ENCODE data around the gene EML2. TPM values are rescaled to one million over a fixed set of nuclear protein-coding genes. Genes with fewer than 3 reads are reported as not detected.
"Not testable (repeated sequence)": the region's sequence is repeated elsewhere in the genome, so short reads cannot be mapped to it uniquely, and the experiment has no call there.

Gene EML2
- total and polyA plus RNA-seq, 7 experiments from 2014 or later, result 11.3 to 128 (median 58.0) TPM

- H3K27me3 Mint-ChIP-seq; CTCF ChIA-PET; H3K27ac Mint-ChIP-seq; H3K9me3 ChIP-seq (ENCODE audit: control insufficient read depth in 2 of 3, low read length in 3 of 3); H3K27ac ChIP-seq (ENCODE audit: low read depth, low read length); DNase-seq; H3K9me3 Mint-ChIP-seq; H3K4me3 Mint-ChIP-seq; H3K4me3 ChIP-seq (ENCODE audit: low read length); intact Hi-C loops (cut with micrococcal nuclease); POLR2A ChIA-PET; H3K4me1 ChIP-seq (ENCODE audit: control insufficient read depth in 2 of 2, insufficient read depth in 2 of 2, low read length in 2 of 2); ATAC-seq; H3K27me3 ChIP-seq (ENCODE audit: control insufficient read depth in 2 of 2, insufficient read depth in 2 of 2, low read length in 2 of 2): not testable (repeated sequence)
- Mint-ChIP-seq H3K36me3 (peaks cover 7 to 34% (median 8%) of the 10 kb centered on the region in 5 donors), H3K4me1 (peaks cover 0 to 14% (median 0%) of the 10 kb centered on the region in 7 donors)
- H3K36me3 ChIP-seq (ENCODE audit: control insufficient read depth in 2 of 3, insufficient read depth in 3 of 3, low read length in 3 of 3), result peaks cover 0 to 60% (median 0%) of the 10 kb centered on the region in 3 experiments
Observed at GRCh38 chr19:45628219-45628618, 11.0 kb downstream of the EML2 start.

GRCh38 chr19:45623984-45624383 lies 15.2 kb downstream of the EML2 start:
- intact Hi-C loops (cut with micrococcal nuclease), result no loop called here
- Histone ChIP-seq H3K27me3 (ENCODE audit: control insufficient read depth in 2 of 2, insufficient read depth in 2 of 2, low read length in 2 of 2) (no peaks in the 10 kb centered on the region), H3K27ac (ENCODE audit: low read depth, low read length) (no peak overlapping the region), H3K4me3 (ENCODE audit: low read length) (no peak overlapping the region), H3K4me1 (ENCODE audit: control insufficient read depth in 2 of 2, insufficient read depth in 2 of 2, low read length in 2 of 2) (no peaks in the 10 kb centered on the region), H3K36me3 (ENCODE audit: control insufficient read depth in 2 of 3, insufficient read depth in 3 of 3, low read length in 3 of 3) (peaks cover 0 to 78% (median 0%) of the 10 kb centered on the region in 3 experiments), H3K9me3 (ENCODE audit: control insufficient read depth in 2 of 3, low read length in 3 of 3) (no peaks in the 10 kb centered on the region)
- ChIA-PET CTCF (no interaction called here), POLR2A (no interaction called here)
- no peaks in the 10 kb centered on the region for H3K9me3 Mint-ChIP-seq
- H3K4me1 Mint-ChIP-seq, result peaks cover 0 to 4% (median 0%) of the 10 kb centered on the region in 7 donors
- H3K36me3 Mint-ChIP-seq, result peaks cover 13 to 38% (median 15%) of the 10 kb centered on the region in 5 donors
- no peak overlapping the region for H3K4me3 Mint-ChIP-seq
- no peaks in the 10 kb centered on the region for H3K27me3 Mint-ChIP-seq
- DNase-seq (no peak), ATAC-seq (no peak)
- H3K27ac Mint-ChIP-seq, result no peak overlapping the region

- Histone ChIP-seq H3K27ac (ENCODE audit: low read depth, low read length) (no peak overlapping the region), H3K27me3 (ENCODE audit: control insufficient read depth in 2 of 2, insufficient read depth in 2 of 2, low read length in 2 of 2) (no peaks in the 10 kb centered on the region), H3K4me1 (ENCODE audit: control insufficient read depth in 2 of 2, insufficient read depth in 2 of 2, low read length in 2 of 2) (no peaks in the 10 kb centered on the region), H3K36me3 (ENCODE audit: control insufficient read depth in 2 of 3, insufficient read depth in 3 of 3, low read length in 3 of 3) (peaks cover 0 to 76% (median 0%) of the 10 kb centered on the region in 3 experiments), H3K9me3 (ENCODE audit: control insufficient read depth in 2 of 3, low read length in 3 of 3) (no peaks in the 10 kb centered on the region), H3K4me3 (ENCODE audit: low read length) (no peak overlapping the region)
- H3K4me1 Mint-ChIP-seq, result peaks cover 0 to 4% (median 0%) of the 10 kb centered on the region in 7 donors
- no peak overlapping the region for H3K27ac Mint-ChIP-seq
- no peak for DNase-seq
- H3K27me3 Mint-ChIP-seq, result no peaks in the 10 kb centered on the region
- intact Hi-C loops (cut with micrococcal nuclease), result no loop called here
- no peaks in the 10 kb centered on the region for H3K9me3 Mint-ChIP-seq
- peaks cover 13 to 33% (median 15%) of the 10 kb centered on the region in 5 donors for H3K36me3 Mint-ChIP-seq
- no peak for ATAC-seq
- H3K4me3 Mint-ChIP-seq, result no peak overlapping the region
- POLR2A ChIA-PET, result no interaction called here
- CTCF ChIA-PET, result no interaction called here
Observed at GRCh38 chr19:45621976-45622503, 17.2 kb downstream of the EML2 start.

GRCh38 chr19:45621389-45621788 lies 17.8 kb downstream of the EML2 start:
- peaks cover 0 to 4% (median 0%) of the 10 kb centered on the region in 7 donors for H3K4me1 Mint-ChIP-seq
- CTCF ChIA-PET, result no interaction called here
- H3K9me3 ChIP-seq (ENCODE audit: control insufficient read depth in 2 of 3, low read length in 3 of 3), result no peaks in the 10 kb centered on the region
- H3K4me1 ChIP-seq (ENCODE audit: control insufficient read depth in 2 of 2, insufficient read depth in 2 of 2, low read length in 2 of 2), result no peaks in the 10 kb centered on the region
- POLR2A ChIA-PET, result no interaction called here
- no peak overlapping the region for H3K4me3 ChIP-seq (ENCODE audit: low read length)
- H3K27ac ChIP-seq (ENCODE audit: low read depth, low read length), result no peak overlapping the region
- DNase-seq (no peak), ATAC-seq (no peak)
- H3K27me3 ChIP-seq (ENCODE audit: control insufficient read depth in 2 of 2, insufficient read depth in 2 of 2, low read length in 2 of 2), result no peaks in the 10 kb centered on the region
- peaks cover 0 to 78% (median 0%) of the 10 kb centered on the region in 3 experiments for H3K36me3 ChIP-seq (ENCODE audit: control insufficient read depth in 2 of 3, insufficient read depth in 3 of 3, low read length in 3 of 3)
- no peaks in the 10 kb centered on the region for H3K27me3 Mint-ChIP-seq
- H3K4me3 Mint-ChIP-seq, result no peak overlapping the region
- no peaks in the 10 kb centered on the region for H3K9me3 Mint-ChIP-seq
- intact Hi-C loops (cut with micrococcal nuclease), result no loop called here
- H3K36me3 Mint-ChIP-seq, result peaks cover 13 to 38% (median 15%) of the 10 kb centered on the region in 5 donors
- H3K27ac Mint-ChIP-seq, result no peak overlapping the region

DNA sequence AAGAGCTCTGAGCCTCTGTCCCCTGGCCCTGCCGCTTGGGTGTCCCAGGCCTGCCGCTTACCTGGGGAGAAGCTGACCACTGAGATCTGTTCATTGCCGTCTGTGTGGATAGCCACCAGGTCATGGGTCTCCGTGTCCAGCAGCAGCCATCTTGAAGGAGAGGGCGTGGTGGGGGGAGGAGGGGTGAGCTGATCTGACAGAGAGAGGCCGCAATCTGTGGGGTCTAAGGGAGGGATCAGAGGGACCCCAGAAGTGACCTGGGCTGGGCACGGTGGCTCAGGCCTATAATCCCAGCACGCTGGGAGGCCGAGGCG lies 22.5 kb downstream of the EML2 start:
- no peaks in the 10 kb centered on the region for H3K9me3 ChIP-seq (ENCODE audit: control insufficient read depth in 2 of 3, low read length in 3 of 3)
- no peak for ATAC-seq

DNA sequence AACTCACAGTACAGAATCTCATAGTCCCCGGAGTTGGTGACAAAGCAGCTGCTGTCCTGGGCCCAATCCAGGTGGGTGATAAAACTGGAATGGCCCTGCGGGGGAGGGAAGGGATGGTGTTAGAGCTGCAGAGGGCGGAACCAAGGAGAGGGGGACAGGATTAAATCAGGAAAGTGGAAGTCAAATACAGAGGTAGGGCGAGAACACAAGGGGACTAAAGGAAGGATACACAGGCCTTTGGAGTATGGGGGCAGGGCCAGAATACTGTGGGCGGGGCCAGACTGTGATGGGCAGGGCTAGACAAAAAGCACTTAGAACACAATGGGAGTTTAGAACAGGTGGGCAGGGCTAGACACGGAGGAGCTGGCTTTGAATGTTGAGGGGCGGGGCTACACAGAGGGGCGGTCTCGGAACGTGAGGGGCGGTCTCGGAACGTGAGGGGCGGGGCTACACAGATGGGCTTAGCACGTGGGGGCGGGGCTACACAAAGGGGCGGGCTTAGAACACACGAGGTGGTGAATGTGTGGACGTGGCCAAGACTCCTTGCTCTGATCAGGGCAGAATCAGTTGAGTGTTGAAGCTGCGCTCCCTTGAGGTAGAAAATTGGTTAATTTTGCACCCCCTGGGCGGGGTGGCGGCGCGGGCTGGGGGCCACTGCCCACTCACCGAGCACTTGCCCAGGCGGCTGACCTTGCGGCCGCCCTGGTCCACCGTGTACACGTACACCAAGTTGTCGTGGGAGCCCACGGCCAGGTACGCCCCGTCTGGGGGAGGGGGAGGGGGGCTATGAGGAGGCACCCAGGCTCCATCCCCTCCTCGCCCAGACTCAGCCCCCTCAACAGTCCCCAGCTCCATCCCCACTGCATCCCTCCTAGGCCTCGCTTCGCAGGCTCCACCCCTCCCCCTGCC lies 23.1 kb downstream of the EML2 start:
- Histone ChIP-seq H3K27me3 (ENCODE audit: control insufficient read depth in 2 of 2, insufficient read depth in 2 of 2, low read length in 2 of 2) (no peaks in the 10 kb centered on the region), H3K27ac (ENCODE audit: low read depth, low read length) (no peak overlapping the region), H3K9me3 (ENCODE audit: control insufficient read depth in 2 of 3, low read length in 3 of 3) (no peaks in the 10 kb centered on the region), H3K36me3 (ENCODE audit: control insufficient read depth in 2 of 3, insufficient read depth in 3 of 3, low read length in 3 of 3) (peaks cover 6 to 87% (median 8%) of the 10 kb centered on the region in 3 experiments), H3K4me1 (ENCODE audit: control insufficient read depth in 2 of 2, insufficient read depth in 2 of 2, low read length in 2 of 2) (no peaks in the 10 kb centered on the region), H3K4me3 (ENCODE audit: low read length) (no peak overlapping the region)
- POLR2A ChIA-PET, result no interaction called here
- H3K4me1 Mint-ChIP-seq, result peaks cover 0 to 19% (median 0%) of the 10 kb centered on the region in 7 donors
- intact Hi-C loops (cut with micrococcal nuclease), result loop anchor here in 1 of 2 donors (2.0 kb wide), 1 partner anchor 25 kb away; no protein-coding TSS in a partner anchor
- H3K27ac Mint-ChIP-seq, result peak overlapping the region in 4 of 9 donors; percentile 30 to 63 (median 42)
- CTCF ChIA-PET, result interaction anchor here (1.4 kb wide), 1 partner anchor 26 kb away, joined by 6 read pairs; no protein-coding TSS in a partner anchor
- H3K4me3 Mint-ChIP-seq, result no peak overlapping the region
- H3K36me3 Mint-ChIP-seq, result peaks cover 0 to 38% (median 17%) of the 10 kb centered on the region in 5 donors
- ATAC-seq (peak; percentile 95), DNase-seq (peak; percentile 37 to 81 (median 57))
- H3K27me3 Mint-ChIP-seq, result no peaks in the 10 kb centered on the region
- H3K9me3 Mint-ChIP-seq, result no peaks in the 10 kb centered on the region

More for the DNA sequence above, 22.5 kb downstream of the EML2 start:
- H3K27me3 Mint-ChIP-seq, result no peaks in the 10 kb centered on the region
- no peak for DNase-seq
- no peak overlapping the region for H3K27ac Mint-ChIP-seq
- H3K4me1 Mint-ChIP-seq, result peaks cover 0 to 19% (median 0%) of the 10 kb centered on the region in 7 donors
- H3K4me3 Mint-ChIP-seq, result no peak overlapping the region
- H3K27me3 ChIP-seq (ENCODE audit: control insufficient read depth in 2 of 2, insufficient read depth in 2 of 2, low read length in 2 of 2), result no peaks in the 10 kb centered on the region
- no peaks in the 10 kb centered on the region for H3K9me3 Mint-ChIP-seq
- no peaks in the 10 kb centered on the region for H3K4me1 ChIP-seq (ENCODE audit: control insufficient read depth in 2 of 2, insufficient read depth in 2 of 2, low read length in 2 of 2)
- H3K36me3 ChIP-seq (ENCODE audit: control insufficient read depth in 2 of 3, insufficient read depth in 3 of 3, low read length in 3 of 3), result peaks cover 6 to 87% (median 8%) of the 10 kb centered on the region in 3 experiments
- intact Hi-C loops (cut with micrococcal nuclease), result loop anchor here in 1 of 2 donors (2.0 kb wide), 1 partner anchor 24 kb away; no protein-coding TSS in a partner anchor
- ChIA-PET POLR2A (no interaction called here), CTCF (interaction anchor here (1.4 kb wide), 1 partner anchor 25 kb away, joined by 6 read pairs; no protein-coding TSS in a partner anchor)
- no peak overlapping the region for H3K4me3 ChIP-seq (ENCODE audit: low read length)
- no peak overlapping the region for H3K27ac ChIP-seq (ENCODE audit: low read depth, low read length)
- H3K36me3 Mint-ChIP-seq, result peaks cover 1 to 40% (median 17%) of the 10 kb centered on the region in 5 donors

Measured in naive thymus-derived CD4-positive, alpha-beta T cell (primary cell).